ENCODE measurements around the gene SNRK.
"Not testable (repeated sequence)": the region's sequence is repeated elsewhere in the genome, so short reads cannot be mapped to it uniquely, and the experiment has no call there.

The SNRK gene

DNA sequence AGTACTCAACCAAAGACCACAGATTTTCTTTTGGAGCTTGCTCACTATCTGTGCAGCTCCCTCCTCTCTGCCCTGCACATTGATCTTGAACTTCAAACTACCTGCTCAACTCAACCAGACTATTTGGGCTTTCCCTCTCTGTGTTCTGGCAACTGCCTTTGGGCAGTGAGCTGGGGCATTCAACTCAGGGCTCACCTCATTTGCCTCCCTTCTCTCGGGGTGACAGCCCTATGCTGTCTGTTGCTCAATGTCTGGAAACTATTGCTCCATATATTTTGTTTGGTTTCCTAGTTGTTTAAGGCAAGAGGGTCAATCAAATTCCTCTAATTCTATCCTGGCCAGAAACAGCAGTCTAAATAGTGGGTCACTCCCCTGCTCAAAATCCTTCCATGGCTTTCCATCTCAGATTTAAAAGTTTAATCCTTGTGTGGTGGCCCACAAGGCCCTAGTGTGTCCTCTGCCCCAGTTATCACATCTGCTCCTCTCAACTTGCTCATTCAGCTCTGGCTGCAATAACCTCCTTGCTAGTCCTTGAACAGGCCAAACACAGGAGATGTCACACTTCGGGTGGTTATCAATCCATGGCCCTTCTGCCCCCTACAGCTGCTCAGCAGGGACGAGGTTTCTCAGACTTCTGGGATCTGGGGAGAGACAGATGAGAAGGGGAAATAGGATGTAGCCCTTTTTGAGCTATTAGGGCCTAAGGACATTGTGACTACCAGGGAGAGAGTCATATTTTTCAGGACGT lies 67.8 kb downstream of the SNRK start:
- H3K4me3 ChIP-seq (ENCODE audit: low read depth, low read length), result no peak overlapping the region
- TF ChIP-seq CTCF (IDR thresholded peaks at IDR 0.05; ENCODE audit: insufficient read depth, low read depth, low read length, missing control alignments), result no peak
- DNase-seq (ENCODE audit: low read depth), result no peak

DNA sequence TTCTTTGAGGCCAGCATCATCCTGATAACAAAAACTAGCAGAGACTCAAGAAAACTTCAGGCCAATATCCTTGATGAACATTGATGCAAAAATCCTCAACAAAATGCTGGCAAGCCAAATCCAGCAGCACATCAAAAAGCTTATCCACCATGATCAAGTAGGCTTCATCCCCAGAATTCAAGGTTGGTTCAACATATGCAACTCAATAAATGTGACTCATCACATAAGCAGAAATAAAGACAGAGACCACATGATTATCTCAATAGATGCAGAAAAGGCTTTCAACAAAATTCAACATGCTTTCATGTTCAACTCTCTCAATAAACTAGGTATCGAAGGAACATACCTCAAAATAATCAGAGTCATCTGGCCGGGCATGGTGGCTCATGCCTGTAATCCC lies 69.7 kb downstream of the SNRK start:
- not testable (repeated sequence) for DNase-seq (ENCODE audit: low read depth); H3K4me3 ChIP-seq (ENCODE audit: low read depth, low read length)

DNA sequence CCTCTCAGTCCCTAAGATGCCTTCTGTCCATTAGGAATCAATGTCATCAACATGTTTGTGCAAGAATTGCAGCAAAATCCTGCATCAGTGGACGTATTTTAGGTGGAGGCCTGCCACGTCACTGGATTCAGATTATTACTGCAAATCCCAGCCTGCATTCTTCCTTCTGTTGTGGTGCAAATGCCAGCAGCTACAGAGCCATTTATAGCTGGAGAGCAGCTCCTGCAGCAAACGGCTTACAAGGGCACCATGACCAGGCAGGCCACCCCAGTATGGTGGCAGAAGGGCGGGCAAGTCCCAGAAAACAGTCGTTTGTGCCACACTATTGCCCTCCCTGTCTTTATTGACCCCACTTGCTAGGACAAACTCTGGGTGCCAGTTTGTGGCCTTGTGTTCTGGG lies 74.7 kb downstream of the SNRK start:
- no peak for DNase-seq (ENCODE audit: low read depth)
- no peak overlapping the region for H3K4me3 ChIP-seq (ENCODE audit: low read depth, low read length)
- TF ChIP-seq CTCF (IDR thresholded peaks at IDR 0.05; ENCODE audit: insufficient read depth, low read depth, low read length, missing control alignments), result no peak

- H3K4me3 ChIP-seq (ENCODE audit: low read depth, low read length), result no peak overlapping the region
- no peak for DNase-seq (ENCODE audit: low read depth)
- TF ChIP-seq CTCF (IDR thresholded peaks at IDR 0.05; ENCODE audit: insufficient read depth, low read depth, low read length, missing control alignments), result no peak
These were observed 75.8 kb downstream of the SNRK start for GRCh38 chr3:43362183-43362582.

DNA sequence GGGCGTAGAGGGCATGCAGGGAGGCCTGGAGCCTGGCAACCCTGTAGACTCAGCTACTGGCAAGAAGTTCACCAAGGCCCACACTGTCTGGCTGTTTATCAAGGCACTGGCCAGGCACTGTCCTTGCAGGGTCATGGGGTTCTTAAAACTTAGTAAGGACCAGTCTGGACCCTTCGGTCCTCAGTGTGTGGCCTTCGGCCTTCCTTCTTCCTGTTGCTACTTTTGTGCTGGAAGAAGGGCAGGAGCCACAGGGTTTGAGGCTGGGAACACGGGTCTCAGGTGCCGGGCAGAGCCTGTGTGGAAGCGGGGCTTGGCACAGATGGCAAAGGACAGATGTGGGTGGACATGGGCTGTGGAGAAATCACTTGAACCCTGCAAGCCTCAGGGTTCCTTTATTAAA lies 76.6 kb downstream of the SNRK start:
- H3K4me3 ChIP-seq (ENCODE audit: low read depth, low read length), result no peak overlapping the region
- DNase-seq (ENCODE audit: low read depth), result no peak
- TF ChIP-seq CTCF (IDR thresholded peaks at IDR 0.05; ENCODE audit: insufficient read depth, low read depth, low read length, missing control alignments), result no peak

DNA sequence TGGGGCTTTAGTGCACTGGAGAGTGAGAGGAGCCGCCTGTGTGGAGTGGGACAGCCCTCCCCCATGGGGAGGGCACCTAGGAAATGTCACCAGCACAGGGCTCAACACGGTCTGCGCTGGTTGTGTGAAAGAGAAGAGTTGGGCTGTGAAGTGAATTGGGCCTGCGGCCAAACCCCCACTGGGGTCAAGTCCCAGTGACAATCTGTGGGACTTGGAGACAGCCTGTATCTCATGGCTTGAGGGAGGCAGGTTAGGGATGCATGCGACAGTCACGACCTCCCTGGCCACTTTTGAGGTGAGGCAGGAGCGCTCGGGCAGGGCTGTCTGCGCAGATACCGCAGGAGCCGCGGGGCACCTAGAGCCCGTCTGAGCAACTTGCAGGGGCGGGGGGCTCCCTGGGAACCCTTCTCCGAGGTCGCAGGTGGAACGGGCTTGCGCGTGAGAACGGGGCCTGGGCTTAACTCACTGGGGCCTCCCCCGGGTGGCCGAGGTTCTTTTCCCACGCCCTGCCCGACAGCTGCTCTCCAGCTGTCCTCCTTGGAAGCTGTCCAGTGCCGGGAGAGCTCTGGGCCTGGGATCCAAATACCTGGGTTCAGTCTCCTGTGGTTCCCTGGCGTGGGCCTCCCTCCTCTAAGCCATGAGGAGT lies 77.4 kb downstream of the SNRK start:
- no peak for TF ChIP-seq CTCF (IDR thresholded peaks at IDR 0.05; ENCODE audit: insufficient read depth, low read depth, low read length, missing control alignments)
- H3K4me3 ChIP-seq (ENCODE audit: low read depth, low read length), result no peak overlapping the region
- no peak for DNase-seq (ENCODE audit: low read depth)

- no peak overlapping the region for H3K4me3 ChIP-seq (ENCODE audit: low read depth, low read length)
- no peak for DNase-seq (ENCODE audit: low read depth)
- no peak for TF ChIP-seq CTCF (IDR thresholded peaks at IDR 0.05; ENCODE audit: insufficient read depth, low read depth, low read length, missing control alignments)
These were observed 78.2 kb downstream of the SNRK start for GRCh38 chr3:43364494-43364893.

Measured in GM12865 (cell line).